Nucleus accumbens (tissue), 56 donors: ENCODE data around the gene PARD3B.

ENCODE experiments used
- DNase-seq, 56 donors: peaks; one replicate each; lab custom pipeline; 2025; lab: John Stamatoyannopoulos, UW

The PARD3B gene

DNA sequence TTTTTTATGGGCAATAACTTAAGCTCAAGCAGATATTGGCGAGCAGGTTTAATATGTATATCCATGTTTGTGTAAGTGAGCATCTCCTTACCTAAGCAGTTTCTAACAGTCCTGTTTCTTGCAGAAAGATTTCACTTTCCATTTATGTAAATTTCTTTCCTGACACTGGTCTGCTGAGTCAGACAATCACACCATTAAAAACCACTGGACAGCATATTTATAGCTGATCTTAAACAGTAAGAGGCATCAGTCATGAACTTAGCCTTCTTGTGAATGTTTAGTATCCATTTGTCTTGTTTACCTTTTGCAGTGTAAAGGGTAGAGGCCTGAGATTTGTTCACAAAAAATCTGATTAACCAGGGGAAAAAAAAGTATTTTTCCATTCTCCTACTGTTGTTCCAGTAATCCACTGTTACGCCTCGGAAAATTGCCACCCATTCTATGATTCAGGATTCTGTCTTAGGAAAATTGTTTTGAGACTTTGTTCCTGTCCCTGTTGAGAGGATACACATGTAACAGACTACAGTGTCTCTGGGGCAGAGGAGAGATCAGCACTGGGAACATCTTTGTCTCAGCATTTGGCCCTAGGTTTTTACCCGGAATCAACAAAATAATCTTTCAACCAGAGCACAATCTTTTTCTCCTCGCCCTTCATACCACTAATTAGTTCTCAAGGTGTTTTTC, 616.0 kb downstream of the PARD3B start:
- no peak for DNase-seq

DNA sequence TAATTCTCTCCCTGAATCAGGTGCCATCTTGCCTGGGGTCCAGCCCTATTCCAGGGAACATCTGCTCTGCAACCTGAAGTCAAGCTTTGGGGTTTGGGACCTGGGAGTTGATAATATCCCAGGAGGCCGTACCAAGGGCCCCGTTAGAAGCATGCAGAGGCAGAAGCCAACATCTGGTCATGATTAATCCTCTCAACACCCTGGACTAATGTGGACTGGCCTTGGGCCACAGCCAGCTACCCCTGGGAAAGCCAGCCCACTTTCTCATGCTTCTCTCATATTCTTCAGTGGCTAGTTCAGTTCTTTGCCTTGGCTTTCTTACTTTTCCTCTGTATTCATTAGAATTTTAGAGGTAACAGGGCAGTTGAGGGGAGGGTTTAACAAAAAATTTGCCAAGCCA, 621.5 kb downstream of the PARD3B start:
- DNase-seq = no peak

DNA sequence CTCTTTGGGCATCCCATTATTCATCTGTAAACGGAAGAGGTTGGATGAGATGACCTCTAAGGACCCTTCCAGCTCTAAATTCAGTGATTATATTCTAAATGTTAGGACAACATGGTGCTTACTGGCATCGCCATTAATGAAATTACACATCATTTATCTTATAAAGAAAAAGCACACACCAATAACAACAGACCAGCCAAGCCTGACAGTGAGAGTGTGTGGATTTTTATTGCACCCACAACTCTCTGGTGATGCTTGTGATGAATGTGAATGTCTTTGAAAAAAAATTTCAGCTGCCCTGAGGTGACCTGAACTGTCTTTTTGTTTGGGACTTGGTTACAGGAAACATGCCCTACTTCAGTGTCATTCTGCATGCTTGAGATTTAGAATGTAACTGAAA, 623.7 kb downstream of the PARD3B start:
- DNase-seq = no peak

DNA sequence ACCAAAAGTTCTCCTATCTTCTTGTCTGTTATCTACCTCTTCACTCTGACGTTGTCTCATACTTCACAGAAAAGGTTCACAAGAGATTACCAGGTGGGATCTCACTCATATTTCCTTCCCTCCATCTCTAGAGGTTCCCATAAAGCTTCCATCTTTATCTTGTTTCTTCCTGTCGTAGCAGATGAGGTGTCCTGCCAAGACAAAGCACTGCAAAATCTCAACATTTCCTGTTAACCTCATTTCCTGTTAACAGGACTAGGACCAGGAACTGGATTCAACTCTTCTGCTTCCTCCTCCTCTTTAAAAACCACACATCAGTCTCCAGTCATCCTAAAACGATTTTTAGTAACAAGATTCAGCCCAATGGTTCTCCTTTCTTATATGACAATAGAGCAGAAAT, 624.2 kb downstream of the PARD3B start:
- no peak for DNase-seq

DNA sequence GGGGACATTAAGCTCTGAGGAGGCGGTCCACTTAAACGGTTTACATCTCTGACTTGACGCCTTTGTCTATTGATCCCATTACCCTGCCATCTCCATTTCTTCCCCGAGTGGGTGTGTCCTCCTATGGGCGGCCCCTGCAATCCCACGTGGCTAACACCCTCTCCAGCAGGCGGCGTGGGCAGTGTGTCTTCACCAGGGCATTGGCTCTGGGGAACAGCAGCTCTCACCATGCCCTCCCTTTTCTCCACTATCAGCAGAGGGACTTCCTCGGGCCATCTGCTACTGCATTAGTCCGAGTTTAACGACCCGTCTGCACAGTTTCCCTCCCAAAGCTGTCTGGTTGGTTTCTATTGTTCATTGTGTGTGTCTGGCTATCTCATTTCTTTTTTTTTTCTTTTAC, 625.1 kb downstream of the PARD3B start:
- DNase-seq = no peak

DNA sequence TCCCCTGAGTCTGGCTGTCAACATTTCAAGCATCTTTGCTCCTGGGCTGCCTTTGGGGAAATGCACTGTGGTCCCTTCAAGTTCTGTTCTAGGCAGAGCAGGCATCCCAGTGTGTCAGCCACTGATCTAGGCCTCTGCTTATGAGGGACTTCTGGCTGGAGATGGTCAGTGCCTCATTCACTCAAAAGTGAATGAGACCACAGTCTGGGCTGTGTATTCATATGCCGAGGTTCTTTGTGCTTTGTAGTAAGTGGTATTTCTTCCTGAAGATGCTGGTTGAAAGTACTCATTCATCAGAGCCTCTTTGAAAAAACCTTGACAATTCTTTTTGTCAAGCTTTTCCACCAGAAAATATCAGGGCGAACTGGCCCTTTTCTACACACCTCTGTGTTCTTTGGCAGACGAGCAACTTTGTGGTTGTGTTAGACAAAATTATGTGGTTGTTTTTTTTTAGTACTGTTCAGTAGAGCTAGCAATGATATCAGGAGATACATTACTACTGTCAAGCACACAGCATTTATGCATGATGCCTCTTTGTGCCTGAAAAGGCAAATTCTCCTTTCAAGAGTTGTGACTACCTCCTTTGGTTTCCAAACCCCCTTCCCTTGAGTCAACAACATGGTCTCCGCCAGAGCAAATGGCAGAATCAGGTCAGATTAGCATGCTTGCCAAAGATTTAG, 626.1 kb downstream of the PARD3B start:
- no peak for DNase-seq

DNA sequence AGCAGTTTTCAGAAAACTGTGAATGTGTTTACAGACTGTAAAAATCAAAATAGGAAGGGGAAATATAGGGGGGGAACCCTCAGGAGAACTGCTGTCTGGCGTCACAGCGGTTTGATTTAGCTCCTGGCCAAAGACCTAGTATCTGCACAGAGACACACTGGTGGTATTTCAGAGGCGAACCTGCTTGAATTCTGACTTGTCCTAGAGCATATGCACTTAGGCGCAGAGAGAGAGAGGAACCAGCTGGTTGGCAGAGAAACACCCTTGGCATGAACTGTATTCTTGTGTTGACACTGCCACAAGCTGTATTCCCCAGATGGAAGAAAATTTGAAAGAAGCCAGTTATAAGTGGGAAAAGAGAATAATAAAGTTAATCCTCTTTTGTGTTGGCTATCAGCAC, 630.6 kb downstream of the PARD3B start:
- no peak for DNase-seq

DNA sequence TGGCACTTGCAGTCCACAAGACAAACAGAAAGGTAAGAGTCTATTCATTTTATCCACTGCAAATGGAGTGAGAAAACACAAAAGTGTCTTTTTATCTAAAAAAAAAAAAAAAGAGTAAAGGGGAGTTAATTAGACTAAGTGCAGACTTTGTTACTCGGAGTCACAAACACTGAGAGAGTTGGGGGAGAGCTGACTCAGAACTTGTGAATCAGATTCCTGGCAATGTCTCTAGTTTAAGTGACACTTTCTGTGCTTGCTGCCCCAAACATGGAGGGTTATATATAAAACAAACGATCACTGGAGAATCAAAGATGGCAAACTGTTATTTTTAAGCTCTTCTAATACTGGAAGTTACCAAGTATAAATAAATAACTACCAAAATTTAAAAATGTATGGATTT, 631.3 kb downstream of the PARD3B start:
- no peak for DNase-seq

DNA sequence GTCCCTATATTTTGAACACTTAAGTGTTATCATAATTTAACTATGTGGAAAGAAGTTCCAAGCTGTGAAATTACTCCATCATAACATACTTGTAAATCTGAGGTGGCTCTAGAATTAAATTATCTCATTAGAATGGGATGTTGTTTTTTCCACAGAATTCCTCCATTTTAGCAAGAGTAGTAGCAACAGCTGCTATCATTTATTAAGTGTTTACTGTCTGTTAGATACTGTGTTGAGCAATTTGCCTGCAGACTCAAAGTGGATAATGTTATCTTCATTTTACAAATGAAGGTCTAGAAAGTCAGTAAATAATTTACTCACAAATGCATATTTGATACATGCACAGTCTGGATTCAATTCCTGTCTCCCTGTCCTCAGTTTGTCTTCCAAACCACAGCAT, 632.3 kb downstream of the PARD3B start:
- no peak for DNase-seq

DNA sequence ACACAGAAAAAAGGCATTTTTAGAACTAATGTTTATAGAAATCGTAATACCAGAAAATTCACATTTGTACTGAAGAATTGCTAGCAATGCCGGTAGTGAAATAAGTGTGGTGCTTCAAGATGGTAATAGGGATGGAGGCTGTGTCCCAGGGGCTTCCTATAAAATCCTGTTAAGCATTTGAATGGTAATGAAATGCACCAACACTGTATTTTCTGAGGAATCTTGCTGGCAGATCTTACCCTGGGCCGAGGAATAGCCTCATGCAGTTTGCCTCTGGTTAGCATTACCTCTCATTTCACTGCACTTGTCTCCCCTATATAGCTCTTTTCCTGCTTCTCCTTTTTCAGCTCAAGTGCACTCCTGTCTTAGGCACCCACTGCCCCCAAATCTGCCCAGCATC, 635.5 kb downstream of the PARD3B start:
- DNase-seq = no peak

DNA sequence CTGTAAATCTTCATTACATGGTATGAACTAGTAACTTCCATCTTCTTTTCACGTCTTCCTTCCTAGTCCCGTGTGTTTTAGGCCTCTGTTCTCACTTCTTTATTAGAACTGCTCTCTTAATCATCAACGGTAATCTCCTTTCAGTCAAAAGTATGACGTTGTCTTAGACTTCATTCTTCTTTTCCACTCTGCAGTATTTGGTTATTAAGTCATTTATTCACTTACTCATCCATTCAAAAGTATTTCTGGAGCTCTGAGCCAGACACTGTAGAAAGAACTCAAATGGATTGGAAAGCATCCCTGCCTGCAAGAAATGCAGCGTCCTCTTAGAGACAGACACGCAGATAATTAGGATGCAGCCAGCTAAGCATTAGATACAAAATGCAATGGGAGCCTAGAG, 642.5 kb downstream of the PARD3B start:
- DNase-seq = no peak

DNA sequence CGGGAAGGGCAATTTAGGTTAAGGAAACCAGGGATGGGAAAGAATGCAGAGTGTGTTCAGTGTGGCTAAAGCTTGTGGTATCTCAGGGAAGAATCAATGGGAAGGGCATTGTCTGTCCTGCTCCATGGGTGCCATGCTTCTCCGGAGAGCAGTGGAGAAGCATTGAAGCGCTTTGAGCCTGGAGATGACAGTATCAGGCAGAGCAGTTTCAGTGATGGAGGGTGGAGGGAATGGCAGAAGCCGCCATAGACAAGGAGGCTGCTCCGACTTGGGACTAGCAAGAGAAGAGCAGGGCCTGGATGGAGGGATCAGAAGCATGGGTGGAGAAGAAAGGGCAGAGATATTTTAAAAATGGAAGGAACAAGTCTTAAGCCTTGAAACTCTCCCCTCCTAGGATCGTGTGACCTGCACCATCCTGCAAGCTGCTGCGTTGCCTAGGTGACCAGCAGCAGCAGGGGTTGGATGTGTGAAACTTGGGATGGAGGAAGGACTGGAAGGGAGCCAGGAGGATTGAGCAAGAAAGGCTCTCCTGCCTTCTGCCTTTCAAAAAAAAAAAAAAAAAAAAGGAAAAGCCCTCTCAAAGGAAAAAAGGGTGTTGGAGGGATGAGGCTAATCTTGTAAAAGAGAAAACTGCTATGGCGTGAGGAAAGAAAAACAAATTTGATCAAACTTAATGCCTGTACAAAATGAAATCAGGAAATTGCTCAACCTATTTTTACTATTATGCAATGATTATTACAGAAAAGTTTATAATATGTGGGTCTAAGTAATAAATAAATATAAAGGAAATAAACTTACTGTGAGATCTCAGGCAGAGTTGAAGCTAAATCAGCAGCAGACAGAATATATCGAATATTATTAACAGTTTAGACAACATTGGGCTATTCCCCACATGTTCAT, 643.2 kb downstream of the PARD3B start:
- DNase-seq = peak in 21 of 56 donors; percentile 1 to 53 (median 10)

DNA sequence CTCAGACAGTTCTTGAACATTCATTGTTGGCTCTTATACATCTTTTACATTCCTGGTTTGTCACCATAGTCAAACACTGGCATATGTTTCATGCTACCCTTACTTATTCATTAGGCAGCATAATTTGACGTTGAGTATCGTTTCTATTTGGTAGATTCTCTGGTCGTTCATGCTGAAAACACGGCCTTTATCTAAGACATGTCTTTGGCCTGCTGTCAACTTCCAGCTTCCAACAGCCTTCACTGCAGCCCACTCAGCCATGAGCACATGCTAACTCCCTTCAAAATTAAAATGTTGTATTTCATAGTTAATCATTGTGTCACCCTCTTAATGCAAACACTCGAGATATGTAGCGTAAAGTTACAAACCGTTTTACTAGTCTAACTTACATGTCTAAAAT, 644.0 kb downstream of the PARD3B start:
- DNase-seq = no peak

DNA sequence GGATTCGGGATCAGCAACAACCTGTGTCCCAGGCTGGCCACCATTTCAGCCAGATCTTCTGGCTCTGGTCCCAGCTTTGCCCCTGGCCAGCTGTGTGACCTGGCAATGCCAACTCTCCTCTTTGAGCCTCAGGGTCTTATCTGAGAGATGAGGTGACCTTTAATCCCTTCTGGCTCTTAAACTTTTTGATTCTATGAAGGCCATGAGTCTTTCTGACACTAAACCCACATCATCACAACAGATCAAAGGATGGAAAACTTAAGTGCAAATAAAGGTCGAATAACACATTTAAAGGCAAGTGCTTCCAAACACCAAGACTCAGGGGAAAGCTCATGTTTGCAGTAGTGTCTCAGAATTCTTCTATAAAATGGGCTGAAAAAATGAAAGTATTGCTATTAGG, 645.3 kb downstream of the PARD3B start:
- DNase-seq = no peak

DNA sequence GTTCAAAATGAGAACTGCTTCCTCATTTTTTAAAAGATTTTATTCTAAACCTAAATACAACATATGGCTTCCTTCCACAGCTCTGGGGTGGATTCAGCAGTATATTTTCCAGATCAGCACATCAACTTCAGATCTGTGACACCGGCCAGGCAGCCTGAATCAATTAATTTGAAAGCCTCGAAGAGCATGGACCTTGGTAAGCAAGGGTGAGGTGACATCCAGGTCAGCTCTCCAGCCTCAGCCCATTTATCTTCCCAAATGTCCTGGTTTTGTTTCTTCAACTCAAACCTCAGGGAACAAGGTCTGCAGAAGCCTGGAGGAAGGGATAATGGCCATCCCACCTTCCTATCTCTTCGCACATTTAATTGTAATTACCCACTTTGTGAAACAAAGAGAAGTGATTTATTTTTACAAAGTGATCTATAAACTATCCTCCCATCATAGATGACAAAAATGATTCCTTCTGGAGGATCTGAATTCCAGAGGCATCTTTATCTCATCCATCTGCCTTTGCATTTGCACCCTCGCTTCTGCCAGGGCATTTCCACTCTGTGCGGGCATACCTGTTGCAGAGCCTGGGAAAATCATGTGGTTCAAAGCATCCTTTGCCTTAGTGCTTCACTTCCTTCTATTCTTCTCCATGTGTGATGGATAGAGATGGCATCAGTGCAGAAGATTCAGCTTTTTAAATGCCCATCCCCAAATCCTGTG, 648.0 kb downstream of the PARD3B start:
- no peak for DNase-seq

DNA sequence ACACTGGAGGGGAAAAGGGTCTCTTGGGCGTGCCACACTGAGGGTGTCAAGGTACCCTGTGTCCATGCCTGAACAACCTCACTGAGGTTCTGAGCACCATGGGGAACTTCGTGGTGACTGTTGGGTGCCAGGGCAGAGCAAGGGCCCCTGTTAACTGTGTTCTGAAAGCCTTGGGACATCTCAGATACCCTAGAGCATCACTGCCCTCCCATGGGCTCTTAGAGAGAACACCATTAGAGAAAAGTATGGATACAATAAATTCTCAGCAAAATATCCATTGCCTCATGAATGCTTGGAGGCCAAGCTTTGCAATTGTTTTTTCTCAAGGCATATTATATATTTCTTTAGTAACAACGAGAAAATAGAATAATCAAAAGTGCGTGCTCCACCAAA, 648.6 kb downstream of the PARD3B start:
- DNase-seq = no peak

DNA sequence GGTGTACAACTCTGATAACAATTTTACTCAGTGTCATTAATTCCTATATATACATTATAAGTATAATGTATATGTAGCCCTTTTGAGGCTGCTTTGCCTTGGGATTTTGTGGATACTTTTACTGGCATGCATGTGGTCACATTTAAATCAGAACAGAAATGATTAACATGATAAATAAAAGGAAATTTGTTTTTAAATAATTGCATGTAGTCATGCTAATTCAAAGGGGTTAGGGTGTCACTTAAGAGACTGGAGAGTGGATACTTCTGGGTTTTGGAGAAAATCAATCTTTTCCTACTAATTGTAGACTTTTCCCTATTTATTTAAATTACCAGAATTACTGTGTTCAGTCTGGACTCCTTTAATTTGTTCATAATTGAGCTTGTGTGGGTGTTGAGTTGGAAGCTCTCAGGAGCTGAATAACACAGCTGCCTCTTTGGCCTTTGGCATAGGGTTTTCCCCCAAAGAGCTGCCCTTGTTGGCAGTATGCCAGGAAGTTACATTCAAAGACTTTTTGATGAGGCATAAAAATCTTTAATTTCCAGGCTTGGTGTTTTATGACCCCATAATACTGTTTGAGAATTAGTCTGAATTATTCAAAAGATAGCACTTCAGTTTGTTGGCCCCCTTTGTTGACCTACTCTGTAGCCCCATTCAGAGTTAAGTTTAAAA, 652.3 kb downstream of the PARD3B start:
- peak in 1 of 56 donors; percentile 1 for DNase-seq

DNA sequence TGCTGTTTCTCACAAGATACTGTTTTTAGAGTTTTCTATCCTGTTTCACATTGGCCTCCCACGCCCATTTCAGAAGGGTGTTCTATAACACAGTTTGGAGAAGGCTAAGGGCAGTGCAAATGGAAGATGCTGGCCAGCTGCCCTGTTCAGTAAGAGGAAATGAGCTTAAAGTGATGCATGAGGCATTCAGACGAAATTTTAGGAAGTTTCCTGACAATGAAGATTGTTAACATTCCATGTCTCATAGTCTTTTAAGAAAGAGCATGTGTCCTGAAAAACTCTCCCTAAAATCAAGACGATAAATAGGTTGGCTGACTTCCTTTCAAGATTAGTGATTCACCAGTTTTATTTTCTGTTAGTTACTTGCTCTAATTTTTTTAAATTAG, 652.9 kb downstream of the PARD3B start:
- peak in 1 of 56 donors; percentile 0 for DNase-seq

DNA sequence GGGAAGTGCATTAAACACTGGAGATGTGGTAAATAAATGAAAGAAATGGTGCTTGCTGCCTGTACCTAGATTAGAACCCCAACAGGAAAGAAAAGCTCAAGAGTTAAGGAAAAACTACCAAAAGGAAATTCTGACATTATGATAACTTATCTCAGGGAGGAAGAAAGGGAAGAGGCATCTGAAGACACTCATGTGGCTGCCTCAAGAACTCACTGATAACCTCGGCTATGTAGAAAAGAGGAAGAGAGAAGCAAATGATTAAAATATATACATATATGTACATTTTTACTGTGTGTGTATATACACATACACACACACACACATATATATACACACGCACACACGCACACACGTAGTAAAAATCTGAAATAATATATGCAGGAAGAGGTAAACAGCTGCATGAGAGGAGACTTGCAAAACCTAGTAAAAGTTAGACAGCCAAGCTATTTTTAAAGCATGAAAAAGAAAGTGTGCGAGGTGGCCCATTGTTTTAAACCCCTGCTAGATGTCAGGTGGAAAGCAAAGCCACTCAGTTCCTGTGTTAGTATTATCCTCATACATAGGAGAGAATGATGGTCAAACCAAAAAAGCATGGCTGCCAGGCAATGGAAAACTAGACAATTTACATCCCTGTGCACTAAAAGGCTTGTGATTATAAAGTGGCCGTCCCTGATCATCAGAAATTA, 654.0 kb downstream of the PARD3B start:
- DNase-seq = no peak

DNA sequence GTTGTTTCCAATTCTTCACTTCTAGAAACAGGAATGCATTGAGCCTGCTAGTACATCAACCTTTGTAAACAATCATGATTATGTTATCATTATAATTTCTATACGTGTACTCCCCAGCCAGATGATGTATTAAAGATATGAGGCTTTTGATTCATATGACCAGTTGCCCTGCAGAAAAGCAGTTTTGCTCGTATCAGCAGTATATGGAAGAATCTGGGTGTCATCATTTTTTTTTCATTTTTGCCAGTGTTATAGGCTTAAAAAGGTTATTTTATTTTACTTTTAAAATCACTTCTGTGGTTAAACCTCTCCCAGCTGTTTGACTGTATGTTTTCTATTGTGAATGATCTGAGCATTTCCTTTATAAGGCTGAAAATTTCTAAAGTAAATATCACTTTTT, 665.2 kb downstream of the PARD3B start:
- DNase-seq = no peak
